GM21528 (cell line): Measurements from ENCODE around the gene NAIF1.
"Not testable (repeated sequence)": the region's sequence is repeated elsewhere in the genome, so short reads cannot be mapped to it uniquely, and the experiment has no call there.

Source experiments
- ATAC-seq: cut with Tn5 transposase; IDR thresholded peaks from one replicate; pipeline ENCODE4 v1.9.1; 2021; ENCODE audit warnings: mild to moderate bottlenecking, moderate library complexity; ENCODE audit not compliant: unreplicated experiment, low FRiP score

The NAIF1 gene

DNA sequence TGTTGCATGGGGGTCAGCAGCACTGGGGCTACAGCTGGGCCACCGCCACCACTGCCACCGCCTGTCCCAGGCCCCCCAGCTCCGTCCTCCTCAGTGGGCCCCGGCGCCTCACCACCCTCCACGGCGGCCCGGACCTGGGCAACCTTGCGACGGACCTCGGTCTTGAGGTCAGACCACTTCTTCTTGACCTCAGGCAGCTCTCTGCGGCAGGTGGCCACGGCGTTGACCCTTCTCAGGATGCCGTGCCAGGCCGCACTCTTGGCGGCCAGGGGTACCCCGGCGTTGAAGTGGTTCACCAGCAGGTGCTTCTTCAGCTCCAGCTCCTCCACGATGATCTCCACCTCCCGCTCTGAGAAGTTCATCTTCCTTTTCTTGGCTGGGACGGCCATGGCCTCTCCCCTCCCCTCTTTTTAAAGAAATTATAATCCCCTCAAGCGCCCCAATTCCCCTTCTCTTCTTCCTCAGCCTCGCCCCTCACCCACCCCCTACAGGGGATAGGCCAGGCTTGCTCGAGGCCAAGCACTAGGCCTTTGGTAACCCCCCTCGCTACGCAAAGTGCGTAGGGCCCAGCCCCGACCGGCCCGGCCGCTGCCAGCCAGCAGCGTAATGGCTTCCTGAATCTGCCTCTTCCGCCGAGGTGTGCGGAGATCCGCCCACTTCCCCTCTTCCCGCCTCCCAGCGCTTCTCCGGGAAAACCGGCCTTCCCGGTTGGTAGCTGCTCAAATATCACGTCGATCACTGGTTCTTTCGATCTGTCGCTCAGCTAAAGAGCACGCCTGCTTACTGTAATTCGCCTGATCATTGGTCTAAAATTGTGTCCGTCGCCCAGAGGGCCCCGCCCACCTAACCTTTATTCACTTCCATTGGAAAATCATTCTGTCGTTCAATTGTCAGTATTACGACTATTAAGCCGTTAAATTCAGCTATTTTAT lies at the start of gene NAIF1:
TSS of gene NAIF1 (minus strand) at position 608 of the 932 bp plus-strand sequence. CDS start at position 389, 219 bp downstream.
- ATAC-seq = peak; percentile 60

DNA sequence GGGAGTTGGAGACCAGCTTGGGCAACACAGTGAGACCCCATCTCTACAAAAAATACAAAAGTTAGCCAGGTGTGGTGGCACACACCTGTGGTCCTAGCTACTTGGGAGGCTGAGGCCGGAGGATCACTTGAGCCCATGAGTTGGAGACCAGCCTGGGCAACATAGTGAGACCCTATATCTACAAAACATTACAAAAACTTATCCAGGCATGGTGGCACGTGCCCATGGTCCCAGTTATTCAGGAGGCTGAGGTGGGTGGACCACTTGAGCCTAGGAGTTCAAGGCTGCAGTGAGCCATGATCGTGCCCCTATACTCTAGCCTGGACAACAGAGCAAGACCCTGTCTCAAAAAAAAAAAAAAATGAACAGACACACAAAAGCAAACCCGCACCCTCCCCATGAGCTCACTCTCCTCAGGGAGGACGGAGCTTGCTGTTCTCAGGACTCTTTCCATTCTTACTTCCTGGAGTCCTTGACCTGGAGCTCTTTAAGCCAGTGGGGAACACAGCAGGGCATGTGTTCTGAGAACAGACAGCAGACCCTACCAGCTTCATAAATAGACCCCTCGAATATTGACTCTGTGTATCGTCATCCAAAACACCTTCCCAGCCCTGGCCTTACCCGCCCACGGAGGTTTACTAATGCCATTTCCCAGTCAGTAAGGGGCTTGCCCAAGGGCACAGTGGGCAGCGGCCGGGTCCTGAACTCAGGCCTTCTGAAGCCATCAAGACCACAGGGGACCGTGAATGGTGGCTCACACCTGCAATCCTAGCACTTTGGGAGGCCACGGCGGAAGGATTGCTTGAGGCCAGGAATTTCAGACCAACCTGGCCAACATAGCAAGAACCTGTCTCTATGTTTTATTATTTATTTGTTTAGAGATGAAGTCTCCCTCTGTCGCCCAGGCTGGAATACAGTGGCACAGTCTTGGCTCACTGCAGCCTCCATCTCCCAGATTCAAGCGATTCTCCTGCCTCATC lies 49.3 kb upstream of the NAIF1 start:
- ATAC-seq = no peak

- no peak for ATAC-seq
Measured at GRCh38 chr9:128115187-128116103, 48.3 kb upstream of the NAIF1 start.

DNA sequence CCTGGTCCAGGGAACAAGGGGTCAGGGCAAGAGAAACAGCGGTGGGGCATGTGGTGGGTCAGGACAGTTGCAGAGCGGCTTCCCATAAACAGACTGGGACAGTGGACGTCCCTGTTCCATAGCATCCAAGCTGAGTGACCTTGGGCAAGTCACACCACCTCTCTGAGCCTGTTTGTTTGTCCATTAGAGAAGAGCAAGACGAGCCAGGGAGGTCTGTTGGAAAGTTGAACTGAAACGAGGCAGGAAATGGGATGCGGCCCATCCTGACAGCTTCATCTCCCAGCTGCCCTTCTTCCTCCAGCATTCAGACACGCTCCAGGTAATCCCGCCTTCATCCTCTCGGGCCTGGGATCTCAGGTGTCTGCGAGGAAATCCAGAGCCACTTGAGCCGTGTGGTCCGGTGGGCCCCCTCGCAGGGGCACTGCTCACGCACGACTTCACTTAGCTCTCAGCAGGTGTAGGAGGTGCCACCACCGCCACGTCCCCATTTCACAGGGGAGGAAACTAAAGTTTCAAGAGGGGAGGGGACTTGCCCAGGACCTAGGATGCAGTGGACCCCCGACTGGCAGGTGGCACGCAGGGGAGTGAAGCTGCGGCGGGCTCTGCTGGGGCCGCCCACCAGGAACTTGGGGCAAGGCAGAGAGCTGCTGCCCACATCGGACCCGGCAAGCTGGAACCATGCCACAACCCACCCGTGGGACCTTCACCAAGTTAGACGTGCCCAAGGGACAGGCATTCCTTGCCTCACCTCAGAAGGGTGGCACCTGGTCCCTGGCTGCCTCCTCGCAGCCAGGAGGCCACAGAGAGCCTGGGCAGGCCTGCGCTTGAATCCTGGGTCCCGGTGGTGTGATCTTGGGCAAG lies 47.4 kb upstream of the NAIF1 start:
- no peak for ATAC-seq

DNA sequence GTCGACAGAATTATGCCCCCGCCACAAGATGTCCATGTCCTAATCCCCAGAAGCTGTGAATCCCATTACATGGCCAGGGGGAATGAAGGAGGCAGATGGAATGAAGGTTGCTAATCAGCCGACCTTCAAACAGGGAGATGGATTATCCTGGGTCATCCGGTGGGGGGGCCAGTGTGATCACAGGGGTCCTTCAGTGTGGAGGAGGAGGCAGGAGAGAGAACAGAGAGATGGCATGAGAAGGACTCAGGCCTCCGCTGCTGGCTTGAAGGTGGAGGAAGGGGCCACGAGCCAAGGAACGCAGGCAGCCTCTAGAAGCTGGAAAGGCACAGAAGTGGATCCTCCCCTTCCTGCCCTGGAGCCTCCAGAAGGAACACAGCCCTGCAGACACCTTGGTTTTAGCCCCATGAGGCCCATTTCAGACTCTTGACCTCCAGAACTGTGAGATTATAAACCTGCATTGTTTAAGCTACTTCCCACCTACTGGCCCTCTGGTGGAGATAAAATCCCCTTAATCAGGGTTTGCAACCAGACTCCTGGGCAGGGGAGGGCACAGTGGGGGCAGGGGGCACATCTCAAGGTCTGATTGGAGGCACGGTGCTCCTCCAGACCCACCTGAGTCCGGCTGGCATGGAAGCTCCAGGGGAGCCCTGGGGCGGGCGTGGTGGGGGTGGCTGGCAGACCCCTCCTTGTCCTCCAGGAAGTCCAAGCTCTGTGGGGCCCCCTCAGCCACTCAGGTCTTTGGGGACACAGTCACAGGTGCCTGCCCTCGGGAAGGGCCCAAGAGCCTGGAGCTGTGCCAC lies 46.6 kb upstream of the NAIF1 start:
- no peak for ATAC-seq

DNA sequence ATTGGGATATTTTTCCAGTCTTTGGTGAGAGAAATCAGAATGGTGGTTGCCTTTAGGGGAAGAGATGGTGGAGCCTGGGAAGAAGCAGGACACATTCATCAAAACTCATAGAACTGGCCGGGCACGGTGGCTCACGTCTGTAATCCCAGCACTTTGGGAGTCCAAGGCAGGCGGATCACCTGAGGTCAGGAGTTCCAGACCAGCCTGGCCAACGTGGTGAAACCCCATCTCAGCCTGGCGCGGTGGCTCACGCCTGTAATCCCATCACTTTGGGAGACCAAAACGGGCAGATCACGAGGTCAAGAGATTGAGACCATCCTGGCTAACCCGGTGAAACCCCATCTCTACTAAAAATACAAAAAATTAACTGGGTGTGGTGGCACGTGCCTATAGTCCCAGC lies 44.6 kb upstream of the NAIF1 start:
- not testable (repeated sequence) for ATAC-seq

GRCh38 chr9:128109050-128109709 lies 42.1 kb upstream of the NAIF1 start:
- no peak for ATAC-seq

DNA sequence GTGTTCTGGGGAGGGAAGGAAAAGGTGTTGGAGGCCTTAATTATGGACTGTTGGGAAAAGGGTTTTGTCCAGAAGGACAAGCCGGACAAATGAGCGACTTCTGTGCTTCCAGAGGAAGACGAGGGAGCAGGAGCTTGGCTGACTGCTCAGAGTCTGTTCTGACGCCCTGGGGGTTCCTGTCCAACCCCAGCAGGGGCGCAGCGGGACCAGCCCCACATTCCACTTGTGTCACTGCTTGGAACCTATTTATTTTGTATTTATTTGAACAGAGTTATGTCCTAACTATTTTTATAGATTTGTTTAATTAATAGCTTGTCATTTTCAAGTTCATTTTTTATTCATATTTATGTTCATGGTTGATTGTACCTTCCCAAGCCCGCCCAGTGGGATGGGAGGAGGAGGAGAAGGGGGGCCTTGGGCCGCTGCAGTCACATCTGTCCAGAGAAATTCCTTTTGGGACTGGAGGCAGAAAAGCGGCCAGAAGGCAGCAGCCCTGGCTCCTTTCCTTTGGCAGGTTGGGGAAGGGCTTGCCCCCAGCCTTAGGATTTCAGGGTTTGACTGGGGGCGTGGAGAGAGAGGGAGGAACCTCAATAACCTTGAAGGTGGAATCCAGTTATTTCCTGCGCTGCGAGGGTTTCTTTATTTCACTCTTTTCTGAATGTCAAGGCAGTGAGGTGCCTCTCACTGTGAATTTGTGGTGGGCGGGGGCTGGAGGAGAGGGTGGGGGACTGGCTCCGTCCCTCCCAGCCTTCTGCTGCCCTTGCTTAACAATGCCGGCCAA lies 41.3 kb upstream of the NAIF1 start:
- ATAC-seq = no peak

- no peak for ATAC-seq
Measured at GRCh38 chr9:128107468-128108268, 40.5 kb upstream of the NAIF1 start.

DNA sequence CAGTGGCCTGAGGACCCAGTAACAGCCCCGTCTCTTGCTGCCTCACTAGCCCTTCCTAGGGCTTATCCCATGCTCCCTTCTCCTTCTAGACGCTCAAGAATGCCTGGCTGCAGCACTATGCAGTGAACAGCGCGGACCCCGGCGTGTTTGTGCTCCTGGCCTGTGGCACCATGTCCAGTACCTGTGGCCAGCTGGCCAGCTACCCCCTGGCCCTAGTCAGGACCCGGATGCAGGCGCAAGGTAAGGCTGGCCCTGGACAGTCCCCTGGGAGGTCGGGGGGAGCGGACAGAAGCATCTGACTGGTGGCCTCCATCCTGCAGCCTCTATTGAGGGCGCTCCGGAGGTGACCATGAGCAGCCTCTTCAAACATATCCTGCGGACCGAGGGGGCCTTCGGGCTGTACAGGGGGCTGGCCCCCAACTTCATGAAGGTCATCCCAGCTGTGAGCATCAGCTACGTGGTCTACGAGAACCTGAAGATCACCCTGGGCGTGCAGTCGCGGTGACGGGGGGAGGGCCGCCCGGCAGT lies 39.9 kb upstream of the NAIF1 start:
- ATAC-seq = no peak

- no peak for ATAC-seq
Measured at GRCh38 chr9:128106181-128106939, 39.2 kb upstream of the NAIF1 start.

GRCh38 chr9:128105538-128106175 lies 38.5 kb upstream of the NAIF1 start:
- ATAC-seq = no peak

DNA sequence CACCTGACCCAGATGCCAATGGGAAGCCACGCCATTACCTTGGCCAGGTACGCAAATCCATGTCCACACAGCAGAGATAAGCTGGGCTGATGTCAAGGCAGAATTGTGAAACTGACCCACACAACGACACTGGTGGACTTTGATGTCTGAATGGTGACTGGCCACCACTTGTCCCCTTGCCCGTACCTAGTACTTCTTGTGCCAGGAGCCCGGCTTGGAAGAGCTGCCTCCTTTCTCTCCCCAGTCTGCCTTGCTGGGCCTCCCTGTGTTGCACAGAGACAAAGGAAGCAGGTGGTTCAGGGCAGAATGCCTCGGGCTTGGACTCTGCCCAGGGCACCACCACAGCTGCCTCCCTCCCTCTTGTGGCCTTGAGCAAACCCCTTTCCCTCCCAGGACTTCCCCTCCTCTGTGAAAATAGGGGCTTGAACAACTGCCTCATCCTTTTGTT lies 37.1 kb upstream of the NAIF1 start:
- no peak for ATAC-seq

GRCh38 chr9:128103589-128103962 lies 36.5 kb upstream of the NAIF1 start:
- ATAC-seq = no peak
